ENCODE measurements around the gene ORC3. TPM values are rescaled to one million over a fixed set of nuclear protein-coding genes. Genes with fewer than 3 reads are reported as not detected.

The ORC3 gene
- total and polyA plus RNA-seq, 2 donors (not counting 3 experiments of a cell fraction or from before 2014, with no cell fraction given): 9.2 to 17.9 TPM

DNA sequence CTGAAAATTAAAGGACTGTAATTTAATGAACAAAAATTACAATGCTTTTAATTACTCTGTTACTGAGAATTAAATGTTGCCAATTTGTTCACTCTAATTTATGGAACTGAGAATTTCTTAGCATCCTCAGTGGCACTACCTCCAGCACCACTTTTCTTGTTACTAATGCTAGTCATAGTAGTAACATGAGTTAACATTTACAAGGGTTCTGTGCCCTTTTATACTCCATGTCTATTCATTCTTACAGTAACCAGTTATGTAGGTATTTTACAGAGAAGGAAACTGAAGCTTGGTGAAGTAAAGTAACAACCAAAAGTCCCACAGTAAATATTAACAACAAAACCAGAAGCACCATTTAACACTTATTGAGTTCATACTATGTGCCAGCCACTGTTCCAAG is 34.4 kb upstream of the ORC3 start:
- no peak overlapping the region for H3K4me2 ChIP-seq (ENCODE audit: insufficient read depth, low read length)
- ChIA-PET CTCF (no interaction called here), POLR2A (no interaction called here)
- TF ChIP-seq POLR2A (IDR thresholded peaks at IDR 0.05; ENCODE audit: low read depth, low read length): no peak
- TF ChIP-seq GATA2 (IDR thresholded peaks at IDR 0.05; ENCODE audit: insufficient read depth, insufficient read length, low read depth, low read length): no peak
- TF ChIP-seq, protein P1, sequence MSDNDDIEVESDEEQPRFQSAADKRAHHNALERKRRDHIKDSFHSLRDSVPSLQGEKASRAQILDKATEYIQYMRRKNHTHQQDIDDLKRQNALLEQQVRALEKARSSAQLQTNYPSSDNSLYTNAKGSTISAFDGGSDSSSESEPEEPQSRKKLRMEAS (IDR thresholded peaks at IDR 0.05; ENCODE audit: insufficient read depth, insufficient read length): no peak
- TF ChIP-seq JUN (IDR thresholded peaks at IDR 0.05; ENCODE audit: borderline replicate concordance, insufficient read depth, insufficient read length, low read depth): no peak
- TF ChIP-seq, protein P2, sequence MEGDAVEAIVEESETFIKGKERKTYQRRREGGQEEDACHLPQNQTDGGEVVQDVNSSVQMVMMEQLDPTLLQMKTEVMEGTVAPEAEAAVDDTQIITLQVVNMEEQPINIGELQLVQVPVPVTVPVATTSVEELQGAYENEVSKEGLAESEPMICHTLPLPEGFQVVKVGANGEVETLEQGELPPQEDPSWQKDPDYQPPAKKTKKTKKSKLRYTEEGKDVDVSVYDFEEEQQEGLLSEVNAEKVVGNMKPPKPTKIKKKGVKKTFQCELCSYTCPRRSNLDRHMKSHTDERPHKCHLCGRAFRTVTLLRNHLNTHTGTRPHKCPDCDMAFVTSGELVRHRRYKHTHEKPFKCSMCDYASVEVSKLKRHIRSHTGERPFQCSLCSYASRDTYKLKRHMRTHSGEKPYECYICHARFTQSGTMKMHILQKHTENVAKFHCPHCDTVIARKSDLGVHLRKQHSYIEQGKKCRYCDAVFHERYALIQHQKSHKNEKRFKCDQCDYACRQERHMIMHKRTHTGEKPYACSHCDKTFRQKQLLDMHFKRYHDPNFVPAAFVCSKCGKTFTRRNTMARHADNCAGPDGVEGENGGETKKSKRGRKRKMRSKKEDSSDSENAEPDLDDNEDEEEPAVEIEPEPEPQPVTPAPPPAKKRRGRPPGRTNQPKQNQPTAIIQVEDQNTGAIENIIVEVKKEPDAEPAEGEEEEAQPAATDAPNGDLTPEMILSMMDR (IDR thresholded peaks at IDR 0.05; ENCODE audit: extremely low read depth in 1 of 2, insufficient read depth in 1 of 2, low read depth in 1 of 2, low read length in 2 of 2): no peak
- no peak for TF ChIP-seq POLR2AphosphoS5 (IDR thresholded peaks at IDR 0.05; ENCODE audit: insufficient read depth, low read depth, low read length)
- no peaks in the 10 kb centered on the region for H3K4me1 ChIP-seq (ENCODE audit: control insufficient read depth, extremely low read depth, insufficient read depth, low read length)
- no peak overlapping the region for H3K4me3 ChIP-seq (replicated peaks in 1 of 3; ENCODE audit: insufficient read depth in 1 of 3, low read depth in 1 of 3, low read length in 3 of 3)
- no peak overlapping the region for H3K9ac ChIP-seq (replicated peaks; ENCODE audit: extremely low read depth, insufficient read depth, low read length)
- intact Hi-C loops (cut with micrococcal nuclease) (no loop called here), dilution Hi-C loops (cut with MboI; ENCODE audit: extremely low pct_ligation_motif_present, low sequenced_read_pairs) (no loop called here)
- H3K9me1 ChIP-seq (replicated peaks; ENCODE audit: control insufficient read depth, extremely low read depth, insufficient read depth, low read length): no peaks in the 10 kb centered on the region
- no peaks in the 10 kb centered on the region for H4K20me1 ChIP-seq (replicated peaks; ENCODE audit: control insufficient read depth, extremely low read depth, insufficient read depth, low read length)
- BruUV-seq (replicated peaks): no TSS peak
- no peaks in the 10 kb centered on the region for H3K79me2 ChIP-seq (ENCODE audit: control insufficient read depth, insufficient read depth, low read length)
- FAIRE-seq (no peak), DNase-seq (ENCODE audit: low read depth, low spot score) (no peak)
- H3K27me3 ChIP-seq (ENCODE audit: control insufficient read depth in 2 of 2, insufficient read depth in 2 of 2, low read length in 2 of 2): no peaks in the 10 kb centered on the region
- H3K9me3 ChIP-seq (replicated peaks; ENCODE audit: control insufficient read depth, insufficient read depth, low read length): no peaks in the 10 kb centered on the region
- H2AFZ ChIP-seq (ENCODE audit: low read depth, low read length): no peak overlapping the region
- peaks cover 3 to 4% of the 10 kb centered on the region in 2 experiments for H3K36me3 ChIP-seq (ENCODE audit: control insufficient read depth in 2 of 2, extremely low read depth in 1 of 2, insufficient read depth in 2 of 2, low read length in 2 of 2)
- no peak overlapping the region for H3K27ac ChIP-seq (ENCODE audit: insufficient read depth, low read depth, low read length)

DNA sequence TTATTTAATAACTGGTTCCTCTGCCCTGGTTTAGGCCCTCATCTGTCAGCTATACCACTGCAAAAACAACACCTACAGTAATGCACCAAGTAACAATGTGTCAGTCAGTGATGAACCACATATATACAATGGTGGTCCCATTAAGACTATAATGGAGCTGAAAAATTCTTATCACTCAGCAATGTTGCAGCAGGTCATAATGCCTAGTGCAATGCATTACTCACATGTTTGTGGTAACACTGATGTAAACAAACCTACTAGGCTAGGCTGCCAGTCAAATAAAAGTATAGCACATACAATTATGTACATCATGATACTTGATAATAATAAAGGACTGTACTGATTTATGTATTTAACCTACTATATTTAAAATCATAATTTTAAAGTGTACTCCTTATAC is 31.5 kb upstream of the ORC3 start:
- FAIRE-seq (no peak), DNase-seq (ENCODE audit: low read depth, low spot score) (no peak)
- BruUV-seq (replicated peaks): no TSS peak
- Histone ChIP-seq H3K27me3 (ENCODE audit: control insufficient read depth in 2 of 2, insufficient read depth in 2 of 2, low read length in 2 of 2) (no peaks in the 10 kb centered on the region), H3K36me3 (ENCODE audit: control insufficient read depth in 2 of 2, extremely low read depth in 1 of 2, insufficient read depth in 2 of 2, low read length in 2 of 2) (peaks cover 3 to 4% of the 10 kb centered on the region in 2 experiments), H3K9ac (replicated peaks; ENCODE audit: extremely low read depth, insufficient read depth, low read length) (no peak overlapping the region), H3K4me3 (replicated peaks in 1 of 3; ENCODE audit: insufficient read depth in 1 of 3, low read depth in 1 of 3, low read length in 3 of 3) (no peak overlapping the region), H3K27ac (ENCODE audit: insufficient read depth, low read depth, low read length) (no peak overlapping the region), H3K9me3 (replicated peaks; ENCODE audit: control insufficient read depth, insufficient read depth, low read length) (no peaks in the 10 kb centered on the region), H3K4me1 (ENCODE audit: control insufficient read depth, extremely low read depth, insufficient read depth, low read length) (no peaks in the 10 kb centered on the region), H3K9me1 (replicated peaks; ENCODE audit: control insufficient read depth, extremely low read depth, insufficient read depth, low read length) (no peaks in the 10 kb centered on the region), H2AFZ (ENCODE audit: low read depth, low read length) (no peak overlapping the region), H3K79me2 (ENCODE audit: control insufficient read depth, insufficient read depth, low read length) (no peaks in the 10 kb centered on the region), H4K20me1 (replicated peaks; ENCODE audit: control insufficient read depth, extremely low read depth, insufficient read depth, low read length) (no peaks in the 10 kb centered on the region), H3K4me2 (ENCODE audit: insufficient read depth, low read length) (no peak overlapping the region)
- intact Hi-C loops (cut with micrococcal nuclease) (no loop called here), dilution Hi-C loops (cut with MboI; ENCODE audit: extremely low pct_ligation_motif_present, low sequenced_read_pairs) (no loop called here)
- ChIA-PET POLR2A (no interaction called here), CTCF (no interaction called here)
- TF ChIP-seq JUN (IDR thresholded peaks at IDR 0.05; ENCODE audit: borderline replicate concordance, insufficient read depth, insufficient read length, low read depth) (no peak), POLR2A (IDR thresholded peaks at IDR 0.05; ENCODE audit: low read depth, low read length) (no peak), POLR2AphosphoS5 (IDR thresholded peaks at IDR 0.05; ENCODE audit: insufficient read depth, low read depth, low read length) (no peak), GATA2 (IDR thresholded peaks at IDR 0.05; ENCODE audit: insufficient read depth, insufficient read length, low read depth, low read length) (no peak), MYC (IDR thresholded peaks at IDR 0.05; ENCODE audit: low read depth, low read length) (no peak), EZH2 (IDR thresholded peaks at IDR 0.05; ENCODE audit: borderline replicate concordance, low read depth, low read length, severe bottlenecking) (no peak), FOS (IDR thresholded peaks at IDR 0.05; ENCODE audit: borderline replicate concordance, insufficient read depth, low read length) (no peak)
- TF ChIP-seq, protein P2 (IDR thresholded peaks at IDR 0.05; ENCODE audit: extremely low read depth in 1 of 2, insufficient read depth in 1 of 2, low read depth in 1 of 2, low read length in 2 of 2): no peak
- TF ChIP-seq, protein P1 (IDR thresholded peaks at IDR 0.05; ENCODE audit: insufficient read depth, insufficient read length): no peak
